NCI-H2029 treated with DMSO at 0.1 percent for 48 hours (cell line): ENCODE measurements around the gene ZDHHC14.
"Not testable (repeated sequence)": the region's sequence is repeated elsewhere in the genome, so short reads cannot be mapped to it uniquely, and the experiment has no call there.

Experiments
- DNase-seq: peaks from one replicate; lab custom pipeline; 2025; lab: John Stamatoyannopoulos, UW

ZDHHC14 gene

DNA sequence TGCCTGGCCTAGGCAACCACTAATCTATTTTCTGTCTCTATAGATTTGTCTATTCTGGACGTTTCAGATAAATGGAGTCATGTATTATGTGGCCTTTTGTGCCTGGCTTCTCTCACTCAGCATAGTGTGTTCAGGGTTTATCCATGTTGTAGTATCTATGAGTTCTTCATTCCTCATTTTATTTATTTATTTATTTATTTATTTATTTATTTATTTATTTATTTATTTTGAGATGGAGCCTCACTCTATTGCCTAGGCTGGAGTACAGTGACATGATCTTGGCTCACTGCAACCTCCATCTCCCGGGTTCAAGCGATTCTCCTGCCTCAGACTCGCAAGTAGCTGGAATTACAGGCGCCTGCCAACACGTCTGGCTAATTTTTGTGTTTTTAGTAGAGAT, 86.3 kb downstream of the ZDHHC14 start:
- DNase-seq = not testable (repeated sequence)

DNA sequence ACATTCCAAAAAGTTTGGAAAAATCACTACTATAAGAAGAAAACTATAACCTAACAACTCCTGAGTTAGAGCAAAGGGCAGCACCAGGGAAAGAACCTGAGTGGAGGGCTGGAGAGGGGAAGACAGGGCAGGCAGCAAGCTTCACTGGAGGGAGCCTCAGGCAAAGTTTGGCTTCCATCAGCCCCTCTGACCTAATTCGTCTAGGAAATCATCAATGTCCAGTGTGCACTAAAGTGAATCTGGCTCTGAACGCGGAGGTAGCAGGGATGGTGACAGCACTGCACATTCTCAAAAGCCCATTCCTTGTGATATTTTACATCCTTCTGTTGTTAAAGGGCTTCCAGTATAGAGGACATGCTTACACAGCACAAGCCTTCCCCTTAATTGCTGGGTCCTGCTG, 87.1 kb downstream of the ZDHHC14 start:
- no peak for DNase-seq

GRCh38 chr6:157468574-157468973, 87.6 kb downstream of the ZDHHC14 start:
- no peak for DNase-seq

GRCh38 chr6:157469378-157469777, 88.4 kb downstream of the ZDHHC14 start:
- no peak for DNase-seq

- DNase-seq = no peak
Measured at GRCh38 chr6:157471077-157471686, 90.2 kb downstream of the ZDHHC14 start.

DNA sequence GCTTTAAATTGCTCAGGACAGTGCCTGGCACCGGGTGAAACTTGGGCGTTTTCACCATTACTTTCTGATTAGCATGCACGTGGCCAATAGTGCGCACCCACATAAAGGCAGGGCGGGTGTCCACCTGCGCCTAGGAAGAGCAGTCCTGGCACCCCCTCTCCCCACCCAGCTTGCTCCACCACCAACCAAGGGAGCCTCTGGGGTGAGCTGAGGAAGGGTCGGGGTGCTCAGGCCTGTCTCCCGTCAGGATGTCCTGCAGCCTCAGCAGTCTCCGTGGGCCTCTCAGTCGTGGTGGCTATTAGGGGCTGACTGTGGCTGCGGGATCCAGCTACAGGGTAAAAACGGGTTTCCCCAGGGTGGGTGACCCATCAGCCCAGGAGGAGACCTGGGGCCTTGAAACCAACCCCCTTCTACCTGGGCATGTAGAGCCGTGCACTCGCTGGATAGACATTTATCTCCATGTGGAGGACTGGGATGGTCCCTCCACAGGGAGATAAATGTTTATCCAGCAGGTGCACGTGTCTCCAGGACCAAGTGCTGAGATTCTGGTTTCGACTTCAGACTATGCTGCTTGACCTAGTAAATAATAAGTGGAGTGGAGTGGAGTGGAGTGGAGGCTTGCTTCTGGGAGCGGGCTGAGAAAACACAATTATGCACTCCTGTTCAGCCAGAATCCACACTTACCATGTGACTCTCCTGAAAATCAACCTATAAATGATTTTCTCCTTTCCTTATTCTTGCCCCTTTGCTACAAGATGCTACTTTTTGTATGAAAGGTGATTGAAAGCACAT, 91.1 kb downstream of the ZDHHC14 start:
- peak; percentile 77 for DNase-seq

GRCh38 chr6:157476797-157477196, 95.8 kb downstream of the ZDHHC14 start:
- DNase-seq = no peak

DNA sequence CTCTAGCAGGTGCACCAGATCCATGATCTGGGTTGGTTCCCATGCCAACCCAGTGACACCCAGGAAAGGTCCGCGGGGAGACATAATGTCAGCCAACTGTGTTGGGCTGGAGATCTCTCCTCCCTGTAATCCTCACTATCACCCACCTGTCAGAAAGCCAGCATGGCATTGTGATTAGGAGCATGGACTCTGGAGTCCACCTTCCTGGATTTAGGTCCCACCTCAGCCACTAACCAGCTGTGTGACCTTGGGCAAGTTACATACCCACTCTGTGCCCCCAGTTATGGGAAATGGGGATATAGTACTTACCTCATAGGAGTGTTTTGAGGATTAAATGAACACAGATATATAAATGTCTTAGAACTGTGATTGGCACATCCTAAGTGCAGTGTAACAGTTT, 97.9 kb downstream of the ZDHHC14 start:
- DNase-seq = no peak

GRCh38 chr6:157479464-157480303, 98.7 kb downstream of the ZDHHC14 start:
- DNase-seq = no peak

GRCh38 chr6:157481189-157481864, 100.3 kb downstream of the ZDHHC14 start:
- no peak for DNase-seq

- DNase-seq = no peak
Measured at GRCh38 chr6:157481865-157482249, 100.9 kb downstream of the ZDHHC14 start.

GRCh38 chr6:157483770-157484169, 102.8 kb downstream of the ZDHHC14 start:
- no peak for DNase-seq

GRCh38 chr6:157484181-157484580, 103.2 kb downstream of the ZDHHC14 start:
- no peak for DNase-seq

GRCh38 chr6:157486572-157486971, 105.6 kb downstream of the ZDHHC14 start:
- DNase-seq = no peak

DNA sequence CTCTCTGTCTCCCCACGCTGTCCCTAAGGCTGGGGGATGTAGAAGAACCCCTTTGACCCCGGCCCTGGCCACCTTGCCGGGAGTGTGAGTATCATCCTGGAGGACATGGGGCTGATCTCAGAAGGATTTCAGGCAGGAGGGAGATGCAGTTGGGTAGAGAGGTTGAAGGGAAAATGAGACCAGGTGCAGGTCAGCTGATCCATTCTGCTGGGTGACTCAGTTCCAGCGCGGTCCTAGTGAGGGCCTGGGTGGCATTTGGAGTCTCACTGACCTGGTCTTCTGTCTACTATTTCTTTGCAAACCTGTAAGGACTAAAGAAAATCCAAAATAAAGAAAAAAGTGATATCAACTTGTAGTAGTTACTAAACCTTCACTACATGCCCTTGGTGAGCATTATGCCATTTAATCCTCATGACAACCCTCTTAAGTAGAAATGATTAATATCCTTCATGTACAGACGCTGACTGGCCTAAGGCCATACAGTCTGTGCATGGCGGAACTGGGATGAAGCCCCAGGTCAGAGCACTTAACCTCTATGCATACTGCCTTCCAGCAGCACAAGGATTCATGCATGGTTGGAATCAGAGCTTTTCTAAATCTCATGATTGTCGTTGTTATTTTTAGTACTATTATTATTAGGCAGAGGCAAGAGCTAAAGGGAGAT, 106.3 kb downstream of the ZDHHC14 start:
- DNase-seq = no peak

DNA sequence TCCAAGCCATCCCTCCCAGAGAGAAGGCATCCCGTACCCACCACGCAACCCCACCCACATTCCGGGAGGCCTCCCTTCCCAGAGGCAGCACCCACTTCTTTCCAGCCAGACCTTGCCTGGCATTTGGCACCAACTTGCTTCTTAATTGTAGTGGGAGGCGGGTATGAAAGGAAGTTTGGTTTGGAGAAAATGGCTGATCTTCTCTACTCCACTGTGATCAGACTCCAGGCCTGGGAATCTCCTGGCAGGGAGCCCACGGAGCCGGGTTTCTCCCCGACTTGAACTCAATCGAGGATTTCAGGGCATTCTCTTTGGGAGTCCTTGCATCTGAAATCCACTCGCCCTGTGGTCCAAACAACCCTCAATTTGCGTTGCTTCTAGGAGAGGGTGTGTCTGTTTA, 107.1 kb downstream of the ZDHHC14 start:
- no peak for DNase-seq

- DNase-seq = no peak
Measured at GRCh38 chr6:157488716-157489118, 107.7 kb downstream of the ZDHHC14 start.

DNA sequence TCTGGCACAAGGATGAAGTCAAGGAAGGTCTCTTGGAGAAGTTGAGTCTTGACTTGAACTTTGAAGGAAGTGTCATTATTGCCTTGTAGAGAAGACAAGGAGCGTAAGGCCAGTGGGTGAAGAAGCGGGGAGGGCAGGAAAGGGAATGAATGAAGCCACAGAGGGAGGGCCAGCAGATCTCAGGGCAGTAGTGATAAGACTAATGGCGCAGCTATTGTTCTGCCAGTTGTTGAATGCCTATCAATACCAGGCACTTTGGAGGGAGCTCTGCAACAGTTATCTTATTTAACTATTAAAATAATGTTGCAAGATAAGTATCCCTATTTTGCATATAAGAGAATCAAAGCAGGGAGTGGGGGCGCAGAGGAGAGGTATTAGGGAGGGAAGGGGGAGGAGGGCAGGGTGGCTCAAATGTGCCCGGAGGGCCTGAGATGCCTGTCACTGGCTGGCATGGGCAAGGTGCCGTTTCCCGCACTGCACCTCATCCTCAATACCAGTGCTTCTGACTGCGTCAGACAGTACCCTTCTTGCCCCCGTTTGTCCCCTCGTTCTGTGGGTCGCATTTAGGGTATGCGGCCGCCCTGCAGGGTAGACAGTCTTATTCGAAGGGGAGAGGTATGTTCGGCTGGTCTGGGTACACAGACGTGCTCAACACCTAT, 109.8 kb downstream of the ZDHHC14 start:
- DNase-seq = no peak

DNA sequence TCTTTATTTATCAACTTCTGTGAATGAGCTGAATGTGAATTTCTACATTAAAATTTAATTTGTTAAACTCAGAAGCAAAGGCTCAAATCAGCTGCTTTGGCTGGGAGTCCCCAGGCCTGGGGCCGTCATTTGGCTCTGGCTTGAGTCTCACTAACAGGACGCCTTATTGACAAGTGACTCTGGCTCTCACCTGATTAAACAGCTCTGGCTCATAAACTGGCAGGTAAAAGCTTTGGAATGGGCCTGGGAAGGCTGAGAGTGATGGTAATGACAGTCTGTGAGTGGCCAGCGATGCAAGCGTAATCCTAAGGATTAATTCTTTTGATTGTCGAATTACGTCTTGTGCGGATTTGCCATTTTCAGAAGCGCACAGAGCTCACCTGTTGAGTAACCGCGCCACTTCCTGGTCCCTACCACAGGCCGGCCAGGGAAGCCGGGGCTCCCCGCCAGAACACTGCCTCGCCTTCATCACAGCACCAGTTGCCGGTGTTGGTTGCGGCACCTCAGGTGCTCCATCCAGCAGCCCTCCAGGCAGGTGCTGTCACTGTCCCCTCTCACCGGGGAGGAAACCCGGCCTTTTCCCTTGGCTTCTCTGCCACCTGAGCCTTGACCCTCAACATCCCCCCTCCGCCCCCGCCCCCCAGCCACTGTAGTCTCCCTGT, 110.7 kb downstream of the ZDHHC14 start:
- no peak for DNase-seq

DNA sequence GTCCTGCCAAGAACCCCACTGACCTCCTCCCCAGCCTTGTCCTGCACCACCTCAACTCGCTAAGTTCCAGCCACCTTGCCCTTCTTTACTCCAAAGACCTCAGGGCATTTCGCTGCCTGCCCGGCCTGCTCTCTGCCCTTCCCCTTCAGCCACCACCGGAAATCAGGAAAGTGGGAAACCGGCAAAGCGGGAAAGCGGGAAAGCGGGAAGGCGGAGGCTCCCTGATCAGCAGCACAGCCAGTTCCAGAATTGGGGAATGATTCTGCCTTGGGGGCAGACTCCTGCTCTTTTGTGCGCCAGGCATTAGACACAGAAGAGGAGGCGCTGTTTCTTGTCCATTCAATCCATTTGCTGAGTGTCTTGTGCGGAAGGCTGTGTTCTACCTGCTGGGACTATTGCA, 111.3 kb downstream of the ZDHHC14 start:
- DNase-seq = no peak

DNA sequence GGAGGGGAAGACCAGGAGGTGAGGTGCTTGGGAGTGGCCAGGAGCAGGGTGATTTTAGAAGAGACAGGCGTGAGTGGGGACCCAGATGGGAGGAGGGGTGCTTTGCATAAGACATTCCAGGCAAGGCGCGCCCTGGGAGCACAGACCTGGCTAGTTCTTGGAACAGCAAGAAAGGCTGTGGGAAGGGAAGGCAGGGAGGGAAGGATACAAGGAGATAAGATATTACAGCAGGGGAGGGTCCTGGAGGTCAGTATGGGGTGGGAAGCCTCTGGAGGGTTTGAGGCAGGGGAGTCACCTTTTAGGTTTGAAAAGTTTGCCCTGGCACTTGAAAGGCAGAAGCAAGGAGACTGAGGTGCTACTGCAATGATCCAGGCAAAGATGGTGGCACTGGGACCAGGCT, 111.8 kb downstream of the ZDHHC14 start:
- DNase-seq = no peak
